ENCODE data around the gene EN2.

EN2 gene

GRCh38 chr7:155483245-155483644 lies 25.3 kb downstream of the EN2 start:
- TF ChIP-seq CTCF (IDR thresholded peaks at IDR 0.05) = no peak

- TF ChIP-seq CTCF (IDR thresholded peaks at IDR 0.05) = no peak
Measured at GRCh38 chr7:155483868-155484325, 26.0 kb downstream of the EN2 start.

- no peak for TF ChIP-seq CTCF (IDR thresholded peaks at IDR 0.05)
Measured at GRCh38 chr7:155484483-155485399, 26.8 kb downstream of the EN2 start.

- TF ChIP-seq CTCF (IDR thresholded peaks at IDR 0.05) = no peak
Measured at GRCh38 chr7:155486783-155487508, 29.0 kb downstream of the EN2 start.

GRCh38 chr7:155487509-155488482 lies 29.9 kb downstream of the EN2 start:
- no peak for TF ChIP-seq CTCF (IDR thresholded peaks at IDR 0.05)

- no peak for TF ChIP-seq CTCF (IDR thresholded peaks at IDR 0.05)
Measured at GRCh38 chr7:155488483-155489127, 30.7 kb downstream of the EN2 start.

Measured in LNCAP (cell line).